ENCODE data around the gene DGAT2. TPM values are rescaled to one million over a fixed set of nuclear protein-coding genes. Genes with fewer than 3 reads are reported as not detected.

The DGAT2 gene
- total RNA-seq, 1 experiment from 2014 or later, result 2.8 TPM

GRCh38 chr11:75777461-75778110, 9.0 kb downstream of the DGAT2 start:
- H3K27ac Mint-ChIP-seq, result no peak overlapping the region
- no peaks in the 10 kb centered on the region for H3K79me2 ChIP-seq (ENCODE audit: insufficient read depth, low read length)
- H3K27me3 ChIP-seq (ENCODE audit: insufficient read depth, low read length), result no peaks in the 10 kb centered on the region
- no peaks in the 10 kb centered on the region for H4K20me1 ChIP-seq (ENCODE audit: control insufficient read depth, insufficient read depth, insufficient read length)
- no peak overlapping the region for H2BK120ac ChIP-seq (ENCODE audit: low read depth, low read length, poor library complexity, severe bottlenecking)
- no peak overlapping the region for H2AK5ac ChIP-seq (ENCODE audit: insufficient read length, low read length)
- no peak overlapping the region for H3K18ac ChIP-seq (ENCODE audit: insufficient read length, low read depth, low read length)
- no peak overlapping the region for H3K4ac ChIP-seq (ENCODE audit: low read depth, low read length)
- no peak overlapping the region for H3K14ac ChIP-seq (ENCODE audit: insufficient read depth, low read length)
- no peak overlapping the region for H2BK12ac ChIP-seq (ENCODE audit: insufficient read length, low read depth, low read length)
- H2BK15ac ChIP-seq (ENCODE audit: low read depth, low read length), result no peak overlapping the region
- no peaks in the 10 kb centered on the region; a peak in 2 of 7 replicates for H3K36me3 Mint-ChIP-seq (ENCODE audit: insufficient read depth in 1 of 3, low read depth in 3 of 3)
- no peak overlapping the region for H2AFZ ChIP-seq (ENCODE audit: low read length)
- peaks cover 28% of the 10 kb centered on the region for H3K27me3 Mint-ChIP-seq (ENCODE audit: low read depth)
- H3K23me2 ChIP-seq (ENCODE audit: insufficient read length, low read depth, low read length, poor library complexity, severe bottlenecking), result no peaks in the 10 kb centered on the region
- no peak overlapping the region for H3K23ac ChIP-seq (ENCODE audit: insufficient read length, low read depth, low read length)
- no peak overlapping the region for H3K56ac ChIP-seq (ENCODE audit: insufficient read length, low read depth, low read length)
- no peaks in the 10 kb centered on the region for H3K9me3 ChIP-seq (ENCODE audit: control insufficient read depth, low read depth, low read length)
- no peak overlapping the region for H3K4me3 Mint-ChIP-seq
- DNase-seq, result no peak
- no peak overlapping the region for H4K8ac ChIP-seq (replicated peaks; ENCODE audit: insufficient read length, low read depth, low read length)
- no peaks in the 10 kb centered on the region for H3K4me1 ChIP-seq (ENCODE audit: insufficient read depth, low read length)
- H3K4me2 ChIP-seq (ENCODE audit: insufficient read depth, insufficient read length, low read length), result no peak overlapping the region
- H3K9me3 Mint-ChIP-seq, result no peaks in the 10 kb centered on the region; a peak in 1 of 5 replicates
- TF ChIP-seq CTCF (conservative IDR thresholded peaks at IDR 0.05), result no peak
- H3K4me1 Mint-ChIP-seq, result peaks cover 15 to 23% of the 10 kb centered on the region in 2 experiments
- H3K9ac ChIP-seq (ENCODE audit: extremely low read depth, insufficient read length, low read length), result no peak overlapping the region
- no peak overlapping the region for H4K5ac ChIP-seq (ENCODE audit: insufficient read length, low read depth, low read length)
- H2BK5ac ChIP-seq (ENCODE audit: insufficient read length, low read length), result no peak overlapping the region
- no peak overlapping the region for H2BK20ac ChIP-seq (ENCODE audit: low read depth, low read length, poor library complexity, severe bottlenecking)
- WGBS (ENCODE audit: extremely low coverage, insufficient read length, low lambda C conversion rate), result no CpG with 5 or more reads among the region's 13 CpGs
- H3K27ac ChIP-seq (ENCODE audit: insufficient read length, low read depth, low read length), result no peak overlapping the region
- no peak overlapping the region for H4K91ac ChIP-seq (ENCODE audit: insufficient read length, low read depth, low read length)
- no peaks in the 10 kb centered on the region for H3K79me1 ChIP-seq (ENCODE audit: insufficient read depth, low read depth, low read length, poor library complexity, severe bottlenecking)
- H3T11ph ChIP-seq (ENCODE audit: low read length), result no peak overlapping the region
